HepG2 (cell line): ENCODE measurements around the gene PRDM10. TPM values are rescaled to one million over a fixed set of nuclear protein-coding genes. Genes with fewer than 3 reads are reported as not detected.

Experiments used
- ATAC-seq: fragments of 200-7000 bp; cut with Tn5 transposase; 3 replicates; pipeline ENCODE4 v1.9.1; 2020; ENCODE audit warnings: mild to moderate bottlenecking, moderate library complexity
- BruUV-seq: library from RNA; stranded (reverse); fragments of 400-500 nt; replicated peaks from 2 replicates; lab custom pipeline; 2021; lab: Mats Ljungman, UMichigan
- CTCF ChIA-PET: fragments of 300-600 bp; formaldehyde crosslinking; extraction: SDS; loops from one replicate; lab custom pipeline; 2021; ENCODE audit warnings: low total read pairs, inconsistent platforms, low intra/inter-chr PET ratio; lab: Yijun Ruan, JAX
- POLR2A ChIA-PET: fragments of 350-600 bp; sonication (Branson Sonifier 250); formaldehyde crosslinking; loops from one replicate; lab custom pipeline; 2020; ENCODE audit warnings: antibody characterized with exemption, inconsistent platforms; lab: Yijun Ruan, JAX
- DNase-seq: peaks from one replicate; pipeline ENCODE4 v3.0.0-alpha.2; 2015; ENCODE audit warnings: low spot score
- FAIRE-seq: peaks from 3 replicates; lab custom pipeline; 2011; peaks lifted over from hg19 to GRCh38; lab: Jason Lieb, UNC
- H2AFZ ChIP-seq: one replicate; pipeline ENCODE4 v1.6.1; 2011; ENCODE audit warnings: low read length, inconsistent platforms
- H3K27ac ChIP-seq: fragments of 300-600 bp; 3 replicates; pipeline ENCODE4 v1.8.0; 2011; ENCODE audit warnings: mixed run types, mild to moderate bottlenecking, mixed read lengths, low read length, inconsistent platforms; ENCODE audit not compliant: insufficient read depth; ENCODE audit errors: extremely low read length
- H3K27me3 ChIP-seq, 2 experiments: fragments of 200-600 bp in 1 of 2; 2 replicates in 1 of 2; 3 replicates in 1 of 2; pipeline versions ENCODE4 v1.6.0 to v1.8.0; 2011; ENCODE audit warnings: low read length in 2 of 2, mild to moderate bottlenecking in 2 of 2, moderate library complexity in 2 of 2, inconsistent platforms in 1 of 2; ENCODE audit not compliant: insufficient read depth in 2 of 2, control insufficient read depth in 1 of 2
- H3K36me3 ChIP-seq, 2 experiments: fragments of 200-600 bp in 1 of 2; replicated peaks in 1 of 2; 2 replicates in 1 of 2; 3 replicates in 1 of 2; pipeline versions ENCODE4 v1.5.1 to v1.8.0; 2011; ENCODE audit warnings: low read length in 2 of 2, inconsistent platforms in 1 of 2; ENCODE audit not compliant: insufficient read depth in 2 of 2, control insufficient read depth in 1 of 2
- H3K4me1 ChIP-seq: 2 replicates; pipeline ENCODE4 v1.5.1; 2012; ENCODE audit warnings: low read length, inconsistent platforms; ENCODE audit not compliant: insufficient read depth
- H3K4me2 ChIP-seq: 2 replicates; pipeline ENCODE4 v1.6.0; 2011; ENCODE audit warnings: low read depth, low read length, inconsistent platforms
- H3K4me3 ChIP-seq, 3 experiments: fragments of 200-600 bp in 1 of 3; sonication (generic), shearing (Covaris generic) in 1 of 3; replicated peaks in 1 of 3; 2 replicates each; pipeline ENCODE4 v1.5.1; 2011 to 2016; ENCODE audit warnings: low read length in 3 of 3, inconsistent platforms in 2 of 3, low read depth in 2 of 3, mild to moderate bottlenecking in 2 of 3, control low read depth in 1 of 3, mixed read lengths in 1 of 3; ENCODE audit not compliant: insufficient read depth in 1 of 3
- H3K79me2 ChIP-seq: one replicate; pipeline ENCODE4 v1.6.1; 2011; ENCODE audit warnings: low read length, inconsistent platforms; ENCODE audit not compliant: insufficient read depth
- H3K9ac ChIP-seq: 2 replicates; pipeline ENCODE4 v1.6.0; 2011; ENCODE audit warnings: mild to moderate bottlenecking, low read depth, low read length, inconsistent platforms; ENCODE audit not compliant: insufficient read depth
- H3K9me3 ChIP-seq: 2 replicates; pipeline ENCODE4 v1.5.1; 2012; ENCODE audit warnings: mild to moderate bottlenecking, low read length
- H4K20me1 ChIP-seq: 2 replicates; pipeline ENCODE4 v1.6.0; 2011; ENCODE audit warnings: inconsistent platforms, mild to moderate bottlenecking, low read length, moderate library complexity; ENCODE audit not compliant: insufficient read depth
- ARNT2 ChIP-seq: sonication (generic); formaldehyde crosslinking; IDR thresholded peaks from 2 replicates; pipeline ENCODE4 v1.8.0; 2022; ENCODE audit warnings: mild to moderate bottlenecking, low read depth, missing genetic modification reagents, moderate library complexity
- EEA1 ChIP-seq: sonication (generic); formaldehyde crosslinking; IDR thresholded peaks from 2 replicates; pipeline ENCODE4 v1.5.1; 2020; ENCODE audit warnings: mild to moderate bottlenecking, missing genetic modification reagents, borderline replicate concordance
- HHEX ChIP-seq: IDR thresholded peaks from 2 replicates; pipeline ENCODE4 v1.6.1; 2016; ENCODE audit warnings: control low read depth
- KAT7 ChIP-seq: IDR thresholded peaks from 2 replicates; pipeline ENCODE4 v1.6.1; 2018; ENCODE audit warnings: borderline replicate concordance, missing compliant biosample characterization
- MTF2 ChIP-seq: sonication (generic); formaldehyde crosslinking; IDR thresholded peaks from 2 replicates; pipeline ENCODE4 v1.5.0; 2020; ENCODE audit warnings: missing genetic modification reagents, borderline replicate concordance
- PLSCR1 ChIP-seq: sonication (generic); formaldehyde crosslinking; IDR thresholded peaks from 2 replicates; pipeline ENCODE4 v1.5.0; 2020; ENCODE audit warnings: missing genetic modification reagents, mild to moderate bottlenecking, borderline replicate concordance
- RFXAP ChIP-seq: sonication (generic); formaldehyde crosslinking; IDR thresholded peaks from 2 replicates; pipeline ENCODE4 v1.4.0; 2020; ENCODE audit warnings: missing genetic modification reagents, borderline replicate concordance
- SMC3 ChIP-seq: IDR thresholded peaks from 2 replicates; pipeline ENCODE4 v1.6.1; 2011; ENCODE audit warnings: low read length, improper control_type of control experiment
- SRSF4 ChIP-seq: fragments of 200-400 bp; formaldehyde crosslinking; IDR thresholded peaks from one replicate; pipeline ENCODE4 v1.6.1; 2018; ENCODE audit warnings: mild to moderate bottlenecking, low read depth, low read length, moderate library complexity; ENCODE audit not compliant: poor library complexity, severe bottlenecking
- STAG1 ChIP-seq: sonication (generic); formaldehyde crosslinking; IDR thresholded peaks from 2 replicates; pipeline ENCODE4 v1.4.0; 2020; ENCODE audit warnings: missing genetic modification reagents
- SYNCRIP ChIP-seq: fragments of 200-400 bp; formaldehyde crosslinking; IDR thresholded peaks from 2 replicates; pipeline ENCODE4 v1.6.1; 2018; ENCODE audit warnings: mild to moderate bottlenecking, low read depth, low read length; ENCODE audit not compliant: insufficient read depth
- TFAP4 ChIP-seq: sonication (generic); IDR thresholded peaks from 2 replicates; pipeline ENCODE4 v1.6.1; 2016; ENCODE audit warnings: low read depth, borderline replicate concordance
- XRCC5 ChIP-seq: fragments of 200-400 bp; formaldehyde crosslinking; optimal IDR thresholded peaks from 2 replicates; pipeline ENCODE3; 2017; ENCODE audit warnings: mild to moderate bottlenecking, low read length
- ZBTB38 ChIP-seq: sonication (generic); formaldehyde crosslinking; IDR thresholded peaks from 2 replicates; pipeline ENCODE4 v1.5.1; 2020; ENCODE audit warnings: mild to moderate bottlenecking, missing genetic modification reagents
- ZNF235 ChIP-seq: sonication (generic); formaldehyde crosslinking; IDR thresholded peaks from 2 replicates; pipeline ENCODE4 v1.8.1; 2023; ENCODE audit warnings: mild to moderate bottlenecking, missing genetic modification reagents, borderline replicate concordance
- ZNF343 ChIP-seq: sonication (generic); formaldehyde crosslinking; IDR thresholded peaks from 2 replicates; pipeline ENCODE4 v1.4.0; 2020; ENCODE audit warnings: mild to moderate bottlenecking, missing genetic modification reagents
- ZNF530 ChIP-seq: sonication (generic); formaldehyde crosslinking; IDR thresholded peaks from 2 replicates; pipeline ENCODE4 v1.5.0; 2020; ENCODE audit warnings: low read depth, mild to moderate bottlenecking, missing genetic modification reagents
- ZNF740 ChIP-seq: sonication (generic); formaldehyde crosslinking; IDR thresholded peaks from 2 replicates; pipeline ENCODE4 v1.4.0; 2020; ENCODE audit warnings: missing genetic modification reagents
- ZNF878 ChIP-seq: sonication (generic); formaldehyde crosslinking; IDR thresholded peaks from 2 replicates; pipeline ENCODE4 v1.8.1; 2023; ENCODE audit warnings: mild to moderate bottlenecking, missing genetic modification reagents, moderate library complexity
- WGBS: methylation state at CpG from one replicate; pipeline ENCODE4 v1.1.6; 2017; ENCODE audit warnings: low lambda C conversion rate; 5-methylcytosine and 5-hydroxymethylcytosine counted together
- in situ Hi-C: cut with HindIII; loops from 2 replicates; pipeline ENCODE4 v1.10.0; 2017; ENCODE audit warnings: low pct_unique_long_range_greater_than_20kb; ENCODE audit not compliant: extremely low pct_ligation_motif_present
- intact Hi-C: fragments of 100-400 bp; cut with micrococcal nuclease; formaldehyde crosslinking; loops from one replicate; pipeline ENCODE4 v1.10.0; 2022; ENCODE audit not compliant: unreplicated experiment
- polyA plus RNA-seq, 8 experiments: library from polyadenylated mRNA; depleted of rRNA in 3 of 8; stranded (reverse) in 7 of 8; unstranded in 1 of 8; fragments of >200 nt; fragmentation: Illumina TruSeq in 4 of 8; extraction: Trizol in 4 of 8; gene quantifications; 2 replicates each; pipeline versions ENCODE4 v1.2.1 to v1.2.3, GENCODE V29; 2011 to 2016; ENCODE audit warnings: low read depth in 4 of 8, missing spikeins in 1 of 8, mixed read lengths in 1 of 8; ENCODE audit not compliant: insufficient read depth in 1 of 8
- total RNA-seq, 5 experiments: library from RNA; depleted of rRNA; stranded (reverse); fragments of >200 nt; fragmentation: Illumina TruSeq; extraction: Trizol; gene quantifications; 2 replicates each; pipeline ENCODE4 v1.2.3, GENCODE V29; 2016; ENCODE audit warnings: low read depth in 1 of 5
- TF ChIP-seq, protein P1 (sequence below): sonication (generic); formaldehyde crosslinking; IDR thresholded peaks from 2 replicates; pipeline ENCODE4 v1.5.0; 2020; ENCODE audit warnings: mild to moderate bottlenecking, missing genetic modification reagents, moderate library complexity

Gene PRDM10
- total and polyA plus RNA-seq, 2 of the 13 experiments (the other 11 are each of a cell fraction or from before 2014, with no cell fraction given), result 5.7 to 5.8 TPM

DNA sequence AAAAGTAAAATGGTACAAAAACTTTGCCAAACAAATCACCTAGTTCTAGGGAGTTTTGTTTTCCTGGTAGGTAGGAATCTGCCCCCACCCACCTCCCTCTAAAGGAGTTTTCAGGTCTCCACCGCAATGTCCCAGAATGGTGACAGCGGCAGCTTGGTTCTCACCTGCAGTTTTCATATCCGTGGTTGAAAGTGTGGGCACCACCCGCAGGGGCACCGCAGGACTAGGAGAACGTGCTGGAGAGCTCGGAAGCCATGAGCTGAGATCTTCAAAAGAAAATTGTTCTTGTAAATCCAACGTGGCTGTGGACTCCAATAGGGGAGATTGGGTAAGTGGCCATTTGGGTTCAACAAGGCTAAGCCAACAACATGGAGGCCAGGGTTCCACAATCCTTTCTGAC is 118.1 kb downstream of the PRDM10 start (continued):
- no peak for TF ChIP-seq PLSCR1
- no peak for TF ChIP-seq KAT7 (CRISPR knock-in tag)
- no peak for TF ChIP-seq RFXAP (CRISPR knock-in tag)
- TF ChIP-seq, all 625 proteins: peak for 0

- Histone ChIP-seq H3K79me2 (no peaks in the 10 kb centered on the region), H3K9ac (no peak overlapping the region), H3K27ac (no peak overlapping the region), H3K4me2 (no peak overlapping the region), H3K4me1 (no peaks in the 10 kb centered on the region), H4K20me1 (no peaks in the 10 kb centered on the region), H3K36me3 (peaks cover 50 to 96% of the 10 kb centered on the region in 2 experiments), H2AFZ (no peak overlapping the region), H3K4me3 (no peak overlapping the region), H3K9me3 (no peaks in the 10 kb centered on the region), H3K27me3 (no peaks in the 10 kb centered on the region)
- BruUV-seq, result no TSS peak
- WGBS, result 73% methylated on average over 8 of the region's 9 CpGs
- POLR2A ChIA-PET, result no interaction called here
- ATAC-seq, result peak; percentile 92
- peak; percentile 30 for DNase-seq
- CTCF ChIA-PET, result interaction anchor here (1.2 kb wide), 1 partner anchor 96 kb away, joined by 3 read pairs; no protein-coding TSS in a partner anchor
- intact Hi-C loops, result no loop called here
- no peak for FAIRE-seq
- in situ Hi-C loops, result no loop called here
- TF ChIP-seq ZNF530 (CRISPR knock-in tag), result no peak
- TF ChIP-seq HHEX (CRISPR knock-in tag), result no peak
- peak; percentile 45 for TF ChIP-seq XRCC5
- peak; percentile 33; the same call in 1 of the 2 replicates for TF ChIP-seq SMC3
- TF ChIP-seq SRSF4, result no peak
- TF ChIP-seq MTF2 (CRISPR knock-in tag), result no peak
- TF ChIP-seq TFAP4, result peak; percentile 32; the same call in 1 of the 2 replicates
- no peak for TF ChIP-seq ZNF343 (CRISPR knock-in tag)
- no peak for TF ChIP-seq SYNCRIP
- peak; percentile 72 for TF ChIP-seq STAG1 (CRISPR knock-in tag)
- no peak for TF ChIP-seq ZNF740
- no peak for TF ChIP-seq ZBTB38
- no peak for TF ChIP-seq ARNT2
- no peak for TF ChIP-seq ZNF878 (CRISPR knock-in tag)
- TF ChIP-seq, protein P1, sequence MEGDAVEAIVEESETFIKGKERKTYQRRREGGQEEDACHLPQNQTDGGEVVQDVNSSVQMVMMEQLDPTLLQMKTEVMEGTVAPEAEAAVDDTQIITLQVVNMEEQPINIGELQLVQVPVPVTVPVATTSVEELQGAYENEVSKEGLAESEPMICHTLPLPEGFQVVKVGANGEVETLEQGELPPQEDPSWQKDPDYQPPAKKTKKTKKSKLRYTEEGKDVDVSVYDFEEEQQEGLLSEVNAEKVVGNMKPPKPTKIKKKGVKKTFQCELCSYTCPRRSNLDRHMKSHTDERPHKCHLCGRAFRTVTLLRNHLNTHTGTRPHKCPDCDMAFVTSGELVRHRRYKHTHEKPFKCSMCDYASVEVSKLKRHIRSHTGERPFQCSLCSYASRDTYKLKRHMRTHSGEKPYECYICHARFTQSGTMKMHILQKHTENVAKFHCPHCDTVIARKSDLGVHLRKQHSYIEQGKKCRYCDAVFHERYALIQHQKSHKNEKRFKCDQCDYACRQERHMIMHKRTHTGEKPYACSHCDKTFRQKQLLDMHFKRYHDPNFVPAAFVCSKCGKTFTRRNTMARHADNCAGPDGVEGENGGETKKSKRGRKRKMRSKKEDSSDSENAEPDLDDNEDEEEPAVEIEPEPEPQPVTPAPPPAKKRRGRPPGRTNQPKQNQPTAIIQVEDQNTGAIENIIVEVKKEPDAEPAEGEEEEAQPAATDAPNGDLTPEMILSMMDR (CRISPR knock-in tag), result peak; percentile 57
- no peak for TF ChIP-seq ZNF235 (CRISPR knock-in tag)
- TF ChIP-seq RFXAP (CRISPR knock-in tag), result no peak
- TF ChIP-seq EEA1, result no peak
Measured at GRCh38 chr11:129881570-129882170, 121.0 kb downstream of the PRDM10 start.
